Measurements from ENCODE around the gene ROPN1L. TPM values are rescaled to one million over a fixed set of nuclear protein-coding genes. Genes with fewer than 3 reads are reported as not detected.

Gene ROPN1L
- total and polyA plus RNA-seq, 10 of the 15 experiments (the other 5 are each of a cell fraction or from before 2014, with no cell fraction given), result 0.07 to 0.38 (median 0.22) TPM; not detected in 6

GRCh38 chr5:10461904-10462555 lies 20.4 kb downstream of the ROPN1L start (continued):
- TF ChIP-seq RCOR1 (conservative IDR thresholded peaks at IDR 0.05; ENCODE audit: low read depth, low read length), result no peak
- no peak for TF ChIP-seq RAD51 (IDR thresholded peaks at IDR 0.05)
- TF ChIP-seq IRF4 (IDR thresholded peaks at IDR 0.05; ENCODE audit: low read depth, low read length), result no peak
- TF ChIP-seq STAT3 (IDR thresholded peaks at IDR 0.05; ENCODE audit: low read depth, low read length), result no peak
- TF ChIP-seq NR2C2 (IDR thresholded peaks at IDR 0.05; ENCODE audit: borderline replicate concordance, control insufficient read depth, insufficient read length, low read depth), result no peak
- no peak for TF ChIP-seq ZBED1 (IDR thresholded peaks at IDR 0.05; ENCODE audit: borderline replicate concordance)
- TF ChIP-seq ATF7 (IDR thresholded peaks at IDR 0.05; ENCODE audit: low read depth), result no peak

- Histone ChIP-seq H3K27me3 (replicated peaks in 1 of 2; ENCODE audit: control insufficient read depth in 2 of 2, insufficient read depth in 2 of 2, low read length in 1 of 2) (no peaks in the 10 kb centered on the region; a peak in 2 of 4 replicates), H3K79me2 (ENCODE audit: control insufficient read depth, insufficient read depth, low read length) (no peaks in the 10 kb centered on the region), H4K20me1 (ENCODE audit: control insufficient read depth, insufficient read depth) (no peaks in the 10 kb centered on the region), H3K9ac (ENCODE audit: control insufficient read depth, insufficient read depth, low read length) (no peak overlapping the region), H3K9me3 (replicated peaks; ENCODE audit: control insufficient read depth, insufficient read depth, low read length) (no peaks in the 10 kb centered on the region), H3K4me1 (ENCODE audit: control insufficient read depth, insufficient read depth, low read length) (peaks cover 5% of the 10 kb centered on the region; the same call in 1 of the 2 replicates), H3K4me2 (ENCODE audit: control insufficient read depth, insufficient read depth) (no peak overlapping the region), H3K27ac (ENCODE audit: control insufficient read depth, insufficient read depth) (no peak overlapping the region), H3K36me3 (ENCODE audit: control insufficient read depth in 2 of 2, insufficient read depth in 2 of 2, low read length in 1 of 2) (no peaks in the 10 kb centered on the region), H2AFZ (ENCODE audit: control insufficient read depth, low read depth, low read length) (no peak overlapping the region), H3K4me3 (no peak overlapping the region)
- no peak for TF ChIP-seq BCLAF1 (IDR thresholded peaks at IDR 0.05)
- ChIA-PET RAD21 (ENCODE audit: unreplicated experiment) (no interaction called here), CTCF (interaction anchor here (1.3 to 3.9 kb wide), 2 partner anchors 11 to 165 kb away, joined by 4 to 17 read pairs; no protein-coding TSS in a partner anchor), SMC1A (ENCODE audit: uncharacterized antibody, unreplicated experiment) (no interaction called here), POLR2A (no interaction called here)
- FAIRE-seq, result no peak
- no TSS peak for BruUV-seq (replicated peaks)
- in situ Hi-C loops (cut with MboI), result loop anchor here (25.0 kb wide), 2 partner anchors 724 to 1549 kb away; no protein-coding TSS in a partner anchor
- intact Hi-C loops (cut with micrococcal nuclease; ENCODE audit: unreplicated experiment), result no loop called here
- ATAC-seq, result no peak
- whole genome bisulfite sequencing (ENCODE audit: insufficient coverage, insufficient replicate concordance, low lambda C conversion rate, missing lambda C conversion rate), result 64% methylated on average over 6 of the region's 6 CpGs
- no peak for DNase-seq (ENCODE audit: low read depth, low spot score)
Observed at GRCh38 chr5:10463566-10463965, 21.9 kb downstream of the ROPN1L start.

All from GM12878 (cell line).